ENCODE data around the gene LRRC3. TPM values are rescaled to one million over a fixed set of nuclear protein-coding genes. Genes with fewer than 3 reads are reported as not detected.

LRRC3 gene
- total RNA-seq, 2 experiments from 2014 or later, result 0.55 to 0.61 TPM

DNA sequence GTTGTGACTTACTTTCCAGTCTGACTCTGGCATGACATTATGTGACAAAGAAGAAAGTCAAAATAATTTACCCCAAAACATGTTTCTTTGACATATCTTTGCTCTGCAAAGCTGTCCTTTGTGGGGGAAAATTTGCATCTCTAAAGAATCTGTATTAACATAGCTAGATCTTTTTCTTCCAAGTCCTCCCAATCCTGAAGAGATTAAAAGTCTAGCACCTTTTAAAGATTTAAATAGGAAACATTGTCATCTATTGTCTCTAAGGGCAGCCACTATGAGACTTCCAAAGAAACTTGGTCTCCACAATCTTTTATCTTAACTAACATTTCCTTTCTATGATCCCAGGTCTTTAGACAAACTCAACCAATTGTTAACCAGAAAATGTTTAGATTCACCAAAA lies 16.0 kb downstream of the LRRC3 start:
- intact Hi-C loops (cut with DNase I, micrococcal nuclease), result no loop called here
- TF ChIP-seq, protein P1, sequence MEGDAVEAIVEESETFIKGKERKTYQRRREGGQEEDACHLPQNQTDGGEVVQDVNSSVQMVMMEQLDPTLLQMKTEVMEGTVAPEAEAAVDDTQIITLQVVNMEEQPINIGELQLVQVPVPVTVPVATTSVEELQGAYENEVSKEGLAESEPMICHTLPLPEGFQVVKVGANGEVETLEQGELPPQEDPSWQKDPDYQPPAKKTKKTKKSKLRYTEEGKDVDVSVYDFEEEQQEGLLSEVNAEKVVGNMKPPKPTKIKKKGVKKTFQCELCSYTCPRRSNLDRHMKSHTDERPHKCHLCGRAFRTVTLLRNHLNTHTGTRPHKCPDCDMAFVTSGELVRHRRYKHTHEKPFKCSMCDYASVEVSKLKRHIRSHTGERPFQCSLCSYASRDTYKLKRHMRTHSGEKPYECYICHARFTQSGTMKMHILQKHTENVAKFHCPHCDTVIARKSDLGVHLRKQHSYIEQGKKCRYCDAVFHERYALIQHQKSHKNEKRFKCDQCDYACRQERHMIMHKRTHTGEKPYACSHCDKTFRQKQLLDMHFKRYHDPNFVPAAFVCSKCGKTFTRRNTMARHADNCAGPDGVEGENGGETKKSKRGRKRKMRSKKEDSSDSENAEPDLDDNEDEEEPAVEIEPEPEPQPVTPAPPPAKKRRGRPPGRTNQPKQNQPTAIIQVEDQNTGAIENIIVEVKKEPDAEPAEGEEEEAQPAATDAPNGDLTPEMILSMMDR (IDR thresholded peaks at IDR 0.05), result no peak
- no peaks in the 10 kb centered on the region for H3K36me3 Mint-ChIP-seq (ENCODE audit: low read depth)

GRCh38 chr21:44471996-44472395 lies 16.7 kb downstream of the LRRC3 start:
- ATAC-seq (ENCODE audit: poor library complexity), result no peak
- intact Hi-C loops (cut with DNase I, micrococcal nuclease), result no loop called here
- DNase-seq, result no peak
- Mint-ChIP-seq H3K9me3 (no peaks in the 10 kb centered on the region), H3K27ac (no peak overlapping the region), H3K36me3 (ENCODE audit: low read depth) (no peaks in the 10 kb centered on the region), H3K4me1 (ENCODE audit: low read depth) (no peaks in the 10 kb centered on the region), H3K27me3 (no peaks in the 10 kb centered on the region), H3K4me3 (no peak overlapping the region)
- Histone ChIP-seq H3K27me3 (ENCODE audit: control insufficient read depth in 1 of 2, insufficient read depth in 2 of 2, low read length in 2 of 2) (no peaks in the 10 kb centered on the region), H3K27ac (ENCODE audit: low read depth in 1 of 2, low read length in 2 of 2) (no peak overlapping the region), H3K4me1 (ENCODE audit: insufficient read depth, low read length) (no peaks in the 10 kb centered on the region), H3K36me3 (ENCODE audit: insufficient read depth, low read length) (no peaks in the 10 kb centered on the region), H3K4me3 (ENCODE audit: low read length) (no peak overlapping the region), H3K9me3 (ENCODE audit: control insufficient read depth in 1 of 2, insufficient read depth in 1 of 2, low read length in 2 of 2) (no peaks in the 10 kb centered on the region)
- ChIA-PET POLR2A (no interaction called here), CTCF (no interaction called here)
- TF ChIP-seq, protein P1 (IDR thresholded peaks at IDR 0.05), result no peak

More for the DNA sequence above, 16.0 kb downstream of the LRRC3 start:
- Histone ChIP-seq H3K36me3 (ENCODE audit: insufficient read depth, low read length) (no peaks in the 10 kb centered on the region), H3K9me3 (ENCODE audit: control insufficient read depth in 1 of 2, insufficient read depth in 1 of 2, low read length in 2 of 2) (no peaks in the 10 kb centered on the region), H3K27ac (ENCODE audit: low read depth in 1 of 2, low read length in 2 of 2) (no peak overlapping the region), H3K27me3 (ENCODE audit: control insufficient read depth in 1 of 2, insufficient read depth in 2 of 2, low read length in 2 of 2) (no peaks in the 10 kb centered on the region), H3K4me1 (ENCODE audit: insufficient read depth, low read length) (no peaks in the 10 kb centered on the region), H3K4me3 (ENCODE audit: low read length) (no peak overlapping the region)
- ATAC-seq (ENCODE audit: poor library complexity) (no peak), DNase-seq (no peak)
- CTCF ChIA-PET, result no interaction called here
- Mint-ChIP-seq H3K9me3 (no peaks in the 10 kb centered on the region), H3K27ac (no peak overlapping the region), H3K4me3 (no peak overlapping the region), H3K4me1 (ENCODE audit: low read depth) (no peaks in the 10 kb centered on the region), H3K27me3 (no peaks in the 10 kb centered on the region)
- POLR2A ChIA-PET, result no interaction called here

GRCh38 chr21:44473915-44474555 lies 18.7 kb downstream of the LRRC3 start:
- ATAC-seq (ENCODE audit: poor library complexity), result no peak
- Histone ChIP-seq H3K4me1 (ENCODE audit: insufficient read depth, low read length) (no peaks in the 10 kb centered on the region), H3K27ac (ENCODE audit: low read depth in 1 of 2, low read length in 2 of 2) (no peak overlapping the region), H3K4me3 (ENCODE audit: low read length) (no peak overlapping the region), H3K27me3 (ENCODE audit: control insufficient read depth in 1 of 2, insufficient read depth in 2 of 2, low read length in 2 of 2) (no peaks in the 10 kb centered on the region), H3K36me3 (ENCODE audit: insufficient read depth, low read length) (no peaks in the 10 kb centered on the region), H3K9me3 (ENCODE audit: control insufficient read depth in 1 of 2, insufficient read depth in 1 of 2, low read length in 2 of 2) (no peaks in the 10 kb centered on the region)
- Mint-ChIP-seq H3K27ac (no peak overlapping the region), H3K4me1 (ENCODE audit: low read depth) (no peaks in the 10 kb centered on the region), H3K27me3 (no peaks in the 10 kb centered on the region), H3K4me3 (no peak overlapping the region), H3K9me3 (no peaks in the 10 kb centered on the region), H3K36me3 (ENCODE audit: low read depth) (no peaks in the 10 kb centered on the region)
- DNase-seq, result peak in 1 of 14 experiments; percentile 20
- intact Hi-C loops (cut with DNase I, micrococcal nuclease), result no loop called here
- CTCF ChIA-PET, result no interaction called here
- POLR2A ChIA-PET, result interaction anchor here (1.0 kb wide), 1 partner anchor 43 kb away, joined by 5 read pairs; no protein-coding TSS in a partner anchor
- TF ChIP-seq, protein P1 (IDR thresholded peaks at IDR 0.05), result no peak
